NCI-H128 (cell line): Measurements from ENCODE around the gene TPR.
A peak's percentile ranks its signal among the peaks of the same experiment; 100 is the strongest.
"Not testable (repeated sequence)": the region's sequence is repeated elsewhere in the genome, so short reads cannot be mapped to it uniquely, and the experiment has no call there.

Experiments used
- DNase-seq: peaks from one replicate; lab custom pipeline; 2025; ENCODE audit not compliant: unreplicated experiment; lab: John Stamatoyannopoulos, UW

TPR gene

DNA sequence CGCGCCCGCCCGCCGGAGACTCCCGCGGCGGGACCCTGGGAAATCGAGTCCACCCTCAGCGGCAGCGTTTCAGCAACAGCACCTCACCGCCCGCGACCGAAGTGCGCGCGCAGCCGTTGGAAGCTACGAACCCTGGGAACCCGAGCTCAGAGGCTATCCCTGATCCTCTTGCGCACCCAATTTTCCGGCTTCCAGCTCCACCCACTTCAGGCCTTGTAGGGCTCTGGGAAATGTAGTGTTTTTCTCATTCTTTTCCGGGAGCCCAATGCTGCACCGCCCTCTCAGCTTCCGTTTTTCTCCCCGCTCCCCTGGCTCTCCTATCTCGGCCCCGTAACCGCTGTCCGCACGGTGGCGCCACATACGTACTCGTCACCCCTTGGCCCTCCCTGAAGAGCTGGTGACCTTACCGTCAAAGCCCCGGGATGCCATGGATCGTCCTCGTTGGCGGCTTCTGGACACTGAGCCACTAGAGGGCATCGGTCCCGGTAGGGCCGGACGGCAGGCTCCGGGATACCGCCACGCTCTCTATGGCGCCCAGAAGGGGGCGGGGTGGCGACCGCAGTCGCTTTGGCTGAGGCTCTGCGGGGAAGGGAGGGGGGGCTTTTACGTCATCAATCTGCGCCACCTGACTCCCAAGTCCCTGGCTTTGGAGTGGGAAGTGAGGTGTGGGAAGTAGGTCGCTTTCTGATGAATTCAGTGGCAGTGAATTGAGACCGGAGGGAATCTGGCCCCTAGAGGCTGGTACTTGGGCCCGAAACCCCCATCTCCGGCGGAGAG lies at the start of gene TPR, which contains the start of gene ODR4:
TSS of gene TPR (minus strand) at position 102 of the 777 bp plus-strand sequence. CDS start 225 bp downstream, outside the sequence.
TSS of gene ODR4 (plus strand) at position 687 of the 777 bp plus-strand sequence. CDS start 3,948 bp downstream, outside the sequence.
- peak; percentile 99 for DNase-seq

DNA sequence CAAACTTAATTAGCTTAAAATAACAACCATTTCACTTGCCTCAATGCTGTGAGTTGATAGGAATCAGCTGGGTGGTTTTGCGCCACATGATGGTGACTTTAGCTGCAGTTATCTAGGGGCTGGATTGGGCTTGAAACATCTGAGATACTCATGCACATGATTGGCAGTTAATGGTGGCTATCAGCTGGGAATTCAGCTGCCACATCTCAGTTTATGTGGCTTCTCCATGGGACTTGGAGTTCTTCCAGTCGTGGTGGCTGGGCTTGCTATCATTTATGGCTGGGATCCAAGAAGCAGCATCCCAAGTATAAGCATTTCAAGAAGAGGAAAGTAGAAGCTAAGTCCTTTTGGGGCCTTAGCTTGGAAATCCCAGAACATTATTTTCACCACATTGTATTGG lies 49.5 kb upstream of the TPR start:
- no peak for DNase-seq

DNA sequence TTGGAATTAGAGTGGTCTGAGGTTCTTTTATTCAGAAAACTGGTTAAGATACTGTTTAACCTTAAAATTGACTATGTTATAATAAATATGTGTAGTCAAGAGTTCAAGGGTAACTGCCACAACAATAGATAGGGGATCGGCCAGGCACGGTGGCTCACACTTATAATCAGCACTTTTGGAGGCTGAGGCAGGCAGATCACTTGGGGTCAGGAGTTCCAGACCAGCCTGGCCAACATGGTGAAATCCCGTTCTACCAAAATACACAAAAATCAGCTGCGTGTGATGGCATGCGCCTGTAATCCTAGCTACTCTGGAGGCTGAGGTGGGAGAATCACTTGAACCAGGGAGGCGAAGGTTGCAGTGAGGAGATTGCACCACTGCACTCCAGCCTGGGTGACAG lies 46.4 kb upstream of the TPR start:
- DNase-seq: no peak

DNA sequence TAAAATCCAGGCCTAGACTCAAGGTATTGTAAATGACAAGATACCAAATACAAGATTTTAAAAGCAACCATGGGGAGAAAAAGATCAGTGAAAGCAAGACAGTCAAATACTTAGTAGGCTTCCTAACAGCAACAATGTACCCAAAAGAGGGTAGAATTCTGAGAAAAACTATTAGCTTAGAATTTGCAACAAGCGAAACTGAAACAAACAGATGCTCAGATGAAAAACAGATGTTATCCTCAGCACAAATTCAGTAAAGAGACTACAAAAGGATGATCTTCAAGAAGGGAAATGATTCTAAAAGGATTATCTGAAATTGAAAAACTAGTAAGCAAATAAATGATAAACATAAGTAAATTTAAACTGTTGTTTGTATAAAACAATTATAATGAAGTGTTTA lies 45.9 kb upstream of the TPR start:
- DNase-seq: no peak

DNA sequence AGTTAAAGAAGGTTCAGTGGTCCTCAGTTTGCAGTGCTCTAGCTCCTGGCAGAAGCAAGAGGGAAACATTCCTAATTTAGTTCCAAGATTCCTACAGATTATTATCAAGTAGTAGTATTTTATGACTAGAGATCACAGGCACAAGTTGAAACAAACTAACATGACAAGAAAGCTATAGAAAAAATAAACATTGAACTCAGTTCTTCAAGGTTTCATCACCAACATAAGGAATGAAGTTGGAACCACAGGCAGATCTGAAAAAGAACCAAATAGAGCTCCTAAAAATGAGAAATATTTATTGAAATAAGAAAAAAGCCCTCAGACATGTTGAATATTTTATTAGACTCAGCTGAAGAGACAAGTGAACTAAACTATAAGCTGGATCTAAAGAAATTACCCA lies 45.3 kb upstream of the TPR start:
- DNase-seq: no peak

DNA sequence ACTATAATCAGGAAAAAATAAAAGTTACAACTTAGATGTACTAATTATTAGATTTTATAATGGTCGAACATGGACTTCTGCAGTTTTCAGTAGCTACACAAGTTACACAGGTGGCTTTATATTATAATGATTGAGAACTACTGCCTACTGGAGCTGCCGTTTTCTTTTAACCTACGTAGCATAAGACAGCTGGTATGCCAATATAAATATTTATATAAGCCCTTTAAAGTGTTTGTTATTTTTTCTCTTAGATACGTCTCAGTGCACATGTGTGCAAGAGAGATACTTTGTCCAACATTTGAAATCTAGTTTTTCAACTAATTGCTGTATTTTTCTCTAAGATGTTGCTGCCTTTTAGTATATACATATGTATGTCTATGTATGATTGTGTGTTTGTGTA lies 43.5 kb upstream of the TPR start:
- no peak for DNase-seq

DNA sequence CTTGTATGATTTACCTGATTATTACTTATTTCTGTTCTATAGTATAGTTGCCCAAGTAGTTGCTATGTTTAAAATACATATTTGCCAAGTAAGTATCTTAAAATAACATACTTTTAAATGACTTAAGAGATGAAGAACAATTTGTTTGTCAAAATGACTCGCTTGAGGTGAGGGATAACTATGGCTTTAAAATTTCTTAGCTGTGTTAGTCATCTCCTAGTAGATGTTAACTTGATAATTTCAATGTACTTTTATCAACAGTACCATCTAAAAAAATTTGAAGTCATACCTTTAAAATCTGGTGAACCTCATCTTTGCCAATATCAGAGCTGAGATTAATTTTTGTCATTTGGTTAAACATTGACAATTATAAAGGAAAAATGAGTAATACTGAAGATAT lies 38.3 kb upstream of the TPR start:
- DNase-seq: no peak

DNA sequence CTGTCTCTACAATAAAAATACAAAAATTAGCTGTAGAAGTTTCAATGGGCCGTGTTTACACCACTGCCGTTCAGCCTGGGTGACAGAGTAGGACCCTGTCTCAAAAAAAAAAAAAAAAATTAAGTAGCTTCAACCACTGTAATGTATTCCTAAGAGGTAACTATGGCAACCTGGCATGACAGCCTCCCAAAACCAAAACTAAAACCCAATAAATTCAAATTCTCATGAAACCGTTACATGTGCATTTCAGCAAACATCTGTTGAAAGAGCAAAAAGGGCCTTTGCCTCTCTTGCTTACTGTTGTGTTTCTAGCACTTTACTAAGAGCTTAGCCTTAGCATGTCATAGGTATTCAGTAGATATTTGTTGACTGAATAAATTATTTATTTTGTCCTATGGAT lies 34.0 kb upstream of the TPR start:
- DNase-seq: no peak

DNA sequence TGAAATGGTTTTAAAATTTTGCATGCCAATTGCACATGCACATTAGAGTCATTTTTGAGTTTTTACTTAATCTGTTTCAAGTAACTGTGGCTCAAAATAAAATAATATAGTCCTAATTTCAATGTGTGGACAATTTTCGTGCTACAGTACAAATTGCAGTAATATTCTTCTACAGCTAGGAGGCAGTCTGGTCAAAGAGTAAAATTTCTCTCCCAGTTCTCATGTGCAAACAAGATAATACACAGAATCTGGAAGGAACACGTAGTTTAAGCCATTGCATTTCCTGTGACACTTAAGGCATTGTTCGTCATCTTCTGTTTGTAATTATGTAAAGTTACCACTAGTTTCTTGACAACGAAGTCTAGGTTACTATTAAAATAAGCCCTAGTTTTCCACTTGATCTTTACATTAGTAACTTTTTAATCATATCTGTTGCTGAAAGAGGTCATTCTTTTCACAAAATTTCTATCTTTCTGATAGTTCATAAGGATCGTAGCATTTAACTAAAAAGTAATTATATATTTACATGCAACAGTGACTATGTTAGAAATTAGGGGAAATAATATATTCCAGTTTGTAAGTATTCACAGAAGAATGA lies 29.5 kb upstream of the TPR start:
- DNase-seq: no peak

DNA sequence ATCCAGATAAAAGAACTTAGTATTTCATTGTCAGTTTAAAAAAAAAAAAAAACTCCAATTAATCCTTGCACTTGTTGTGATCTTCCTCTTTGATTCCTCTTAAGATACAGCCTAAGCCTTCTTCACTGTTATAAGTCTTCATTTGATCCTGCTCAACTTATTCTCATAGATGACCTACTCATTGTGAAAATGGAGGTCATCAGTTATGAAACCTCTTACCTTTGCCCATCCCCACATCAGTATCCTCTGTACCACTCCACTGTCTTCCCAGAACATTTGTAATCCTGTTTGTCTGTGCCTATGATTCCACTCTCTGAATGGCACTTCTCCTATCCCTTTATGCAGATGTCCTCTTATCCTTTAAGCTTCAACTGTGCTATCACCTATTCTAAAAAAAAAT lies 28.6 kb upstream of the TPR start:
- DNase-seq: no peak

DNA sequence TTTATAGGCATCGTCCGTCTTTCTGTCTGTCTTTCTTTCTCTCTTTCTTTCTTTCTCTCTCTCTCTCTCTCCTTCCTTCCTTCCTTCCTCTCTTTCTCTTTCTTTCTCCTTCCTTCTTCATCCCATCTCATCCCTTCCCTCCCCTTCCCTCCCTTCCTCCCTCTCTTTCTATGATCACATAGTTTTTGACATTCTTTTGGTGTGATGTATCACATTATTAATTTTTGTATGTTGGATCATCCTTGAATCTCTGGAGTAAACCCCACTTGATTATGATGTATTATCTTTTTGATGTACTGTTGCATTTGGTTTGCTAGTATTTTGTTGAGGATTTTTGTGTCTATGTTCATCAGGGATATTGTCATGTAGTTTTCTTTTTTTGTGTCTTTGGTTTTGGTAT lies 26.4 kb upstream of the TPR start:
- not testable (repeated sequence) for DNase-seq

DNA sequence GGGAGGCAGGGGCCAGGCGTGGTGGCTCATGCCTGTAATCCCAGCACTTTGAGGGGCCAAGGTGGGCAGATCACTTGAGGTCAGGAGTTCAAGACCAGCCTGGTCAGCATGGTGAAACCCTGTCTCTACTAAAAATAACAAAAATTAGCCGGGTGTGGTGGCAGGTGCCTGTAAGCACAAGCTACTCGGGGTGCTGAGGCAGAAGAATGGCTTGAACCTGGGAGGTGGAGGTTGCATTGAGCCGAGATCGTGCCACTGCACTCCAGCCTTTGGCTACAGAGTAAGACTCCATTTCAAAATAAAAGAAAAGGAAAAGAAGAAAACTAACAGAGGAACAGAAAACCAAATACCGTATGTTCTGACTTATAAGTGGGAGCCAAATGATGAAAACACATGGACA lies 17.7 kb upstream of the TPR start:
- not testable (repeated sequence) for DNase-seq

DNA sequence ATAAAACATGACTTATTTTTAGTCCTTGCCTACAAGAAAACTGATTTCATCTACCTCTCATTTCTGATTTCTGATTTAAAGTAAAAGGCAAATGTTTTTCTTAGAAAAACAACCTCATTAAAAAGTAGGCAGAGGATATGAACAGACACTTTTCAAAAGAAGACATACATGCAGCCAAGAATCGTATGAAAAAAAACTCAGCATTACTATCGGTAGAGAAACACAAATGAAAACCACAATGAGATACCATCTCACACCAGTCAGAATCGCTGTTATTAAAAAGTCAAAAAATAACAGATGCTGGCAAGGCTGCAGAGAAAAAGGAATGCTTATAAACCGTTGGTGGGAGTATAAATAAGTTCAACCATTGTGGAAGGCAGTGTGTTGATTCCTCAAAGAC lies 16.8 kb upstream of the TPR start:
- no peak for DNase-seq

DNA sequence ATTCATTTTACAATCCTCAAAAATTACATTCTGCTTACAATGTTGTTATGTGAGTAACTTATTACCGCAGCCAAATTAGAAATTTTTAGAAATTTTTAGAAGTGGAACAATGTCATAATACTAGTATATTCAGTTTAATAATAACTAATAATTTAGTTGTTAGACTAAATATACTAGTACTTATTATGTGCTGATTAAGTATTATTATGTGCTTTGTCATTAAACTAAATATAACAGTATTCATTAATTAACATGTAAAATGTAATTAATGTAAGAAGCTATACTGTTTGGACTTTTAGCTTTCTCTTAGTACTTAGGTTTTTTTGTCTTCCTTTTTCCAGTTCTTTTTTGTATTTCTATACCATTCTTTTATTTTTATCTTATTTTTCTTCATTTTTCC lies 15.9 kb upstream of the TPR start:
- no peak for DNase-seq

DNA sequence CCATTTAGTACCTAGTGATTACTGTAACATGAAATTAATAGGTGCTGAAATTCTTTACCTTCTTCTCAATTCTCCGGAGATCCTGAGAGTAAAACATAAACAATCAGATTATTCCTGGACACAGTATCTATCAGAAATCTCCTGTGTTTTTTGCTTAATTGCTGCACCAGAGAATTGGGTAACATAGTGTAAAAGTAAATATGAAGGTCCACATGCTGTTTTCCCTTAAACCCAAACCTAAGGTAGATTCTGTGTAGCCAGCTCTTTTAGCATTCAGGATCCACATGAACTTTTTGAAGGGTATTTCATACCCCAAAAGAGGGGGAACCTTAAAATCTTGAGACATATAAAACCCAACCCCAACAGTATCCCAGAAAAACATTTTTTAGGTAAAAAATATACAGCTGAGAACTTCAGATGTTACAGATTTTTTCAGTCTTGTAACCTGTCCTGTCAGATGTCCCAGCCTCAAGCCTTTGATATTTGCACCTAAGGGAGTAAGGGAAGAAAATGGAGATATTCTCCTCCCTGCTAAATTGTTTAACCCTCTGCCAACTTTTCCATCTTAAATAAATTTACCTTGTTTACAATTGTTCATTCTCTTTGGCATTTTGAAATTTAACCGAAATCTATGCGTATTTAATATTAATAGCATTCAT lies 11.8 kb upstream of the TPR start:
- DNase-seq: no peak

DNA sequence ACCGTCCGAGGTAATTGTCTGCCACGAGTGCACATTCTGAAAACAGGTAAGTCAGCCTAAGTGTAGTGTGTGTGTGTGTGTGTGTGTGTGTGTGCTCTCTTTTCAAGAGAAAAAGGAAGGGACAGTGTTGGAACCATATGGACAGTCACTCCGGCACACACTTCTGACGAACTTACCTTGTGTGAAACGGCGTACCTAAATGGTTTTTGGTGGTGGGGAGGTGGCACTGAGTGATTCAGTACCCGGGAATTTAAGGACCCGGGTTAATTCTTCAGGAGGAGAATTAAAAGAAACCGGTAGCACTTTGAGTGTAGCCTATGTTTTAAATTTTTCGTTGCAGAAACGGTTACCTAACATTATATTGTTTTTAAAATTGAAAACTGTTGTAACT lies 871 bp upstream of the TPR start:
- no peak for DNase-seq

DNA sequence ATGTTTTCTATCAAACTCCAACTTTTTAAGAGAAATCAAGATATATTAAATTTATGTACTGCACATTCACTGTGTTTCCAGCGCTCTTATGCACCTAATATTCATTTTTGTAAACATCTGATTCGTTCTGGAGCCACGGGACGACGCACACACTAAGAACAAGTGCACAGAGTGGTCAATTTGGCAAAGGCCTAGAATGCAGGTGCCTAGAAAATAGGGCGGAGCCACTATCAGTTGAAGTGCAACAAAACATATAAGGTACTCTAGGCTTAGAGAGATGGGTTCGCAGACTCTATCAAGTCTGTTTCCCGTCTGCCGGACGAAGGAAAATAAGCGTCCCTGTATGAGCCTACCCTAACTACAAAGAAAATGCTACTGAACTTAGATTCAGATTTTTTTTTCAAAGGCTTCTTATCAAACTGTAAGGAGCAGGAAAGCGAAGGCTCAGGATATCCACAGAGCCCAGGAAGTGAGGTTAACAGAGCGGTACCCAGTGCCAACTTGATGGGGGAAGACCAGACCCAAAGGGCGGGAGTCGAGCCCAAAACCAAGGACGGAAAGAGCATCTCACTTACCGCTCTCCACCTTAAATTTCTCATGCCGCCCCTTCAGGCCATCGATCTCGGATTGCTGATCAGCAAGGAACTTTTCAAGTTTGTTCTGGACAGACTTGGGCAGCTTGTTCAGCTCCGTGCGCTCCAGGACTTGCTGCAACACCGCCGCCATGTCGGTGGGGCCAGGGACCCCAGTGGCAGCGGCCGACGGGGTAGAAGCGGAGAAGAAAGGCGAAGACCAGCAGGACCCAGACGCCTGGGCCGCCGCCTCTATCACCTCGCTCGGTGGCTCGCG lies 526 bp downstream of the TPR start:
- peak; percentile 65 for DNase-seq

DNA sequence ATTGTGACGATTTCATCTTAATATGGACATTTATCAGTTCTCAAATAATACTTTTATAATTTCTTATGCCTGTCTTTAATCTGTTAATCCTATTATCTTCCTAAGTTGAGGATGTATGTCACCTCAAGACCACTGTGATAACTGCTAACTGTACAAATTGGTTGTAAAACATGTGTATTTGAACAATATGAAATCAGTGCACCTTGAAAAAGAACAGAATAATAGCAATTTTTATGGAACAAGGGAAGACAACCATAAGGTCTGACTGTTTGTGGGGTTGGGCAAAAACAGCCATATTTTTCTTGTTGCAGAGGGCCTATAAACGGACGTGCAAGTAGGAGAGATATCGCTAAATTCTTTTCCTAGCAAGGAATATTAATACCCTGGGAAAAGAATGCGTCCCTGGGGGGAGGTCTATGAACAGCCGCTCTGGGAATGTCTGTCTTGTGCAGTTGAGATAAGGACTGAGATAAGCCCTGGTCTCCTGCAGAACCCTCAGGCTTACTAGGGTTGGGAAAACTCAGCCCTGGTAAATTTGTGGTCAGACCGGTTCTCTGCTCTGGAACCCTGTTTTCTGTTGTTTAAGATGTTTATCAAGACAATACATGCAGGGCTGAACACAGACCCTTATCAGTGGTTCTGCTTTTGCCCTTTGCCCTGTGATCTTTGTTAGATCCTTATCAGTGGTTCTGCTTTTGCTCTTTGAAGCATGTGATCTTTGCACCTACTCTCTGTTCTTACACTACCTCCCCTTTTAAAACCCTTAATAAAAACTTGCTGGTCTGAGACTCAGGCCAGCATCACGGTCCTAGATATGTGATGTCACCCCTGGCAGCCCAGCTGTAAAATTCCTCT lies 27.0 kb downstream of the TPR start:
- DNase-seq: not testable (repeated sequence)

DNA sequence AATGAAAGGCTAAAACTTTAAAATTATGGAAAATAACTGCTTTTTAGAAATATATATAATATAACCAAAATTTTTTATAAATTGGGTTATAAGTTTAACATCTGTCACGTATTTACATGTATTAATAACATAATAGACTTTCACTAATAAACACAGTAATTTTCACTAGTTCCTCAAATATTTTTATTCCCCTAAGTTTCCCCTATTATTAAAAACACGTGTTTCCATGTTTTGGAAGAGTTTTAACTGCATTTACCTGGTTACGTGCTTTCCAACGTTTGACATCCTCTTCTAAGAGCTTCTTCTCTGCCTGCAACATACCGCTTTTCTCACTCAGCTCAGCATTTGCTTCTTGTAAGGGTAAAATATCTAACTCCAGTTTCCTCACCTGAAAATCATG lies 34.3 kb downstream of the TPR start:
- DNase-seq: no peak

DNA sequence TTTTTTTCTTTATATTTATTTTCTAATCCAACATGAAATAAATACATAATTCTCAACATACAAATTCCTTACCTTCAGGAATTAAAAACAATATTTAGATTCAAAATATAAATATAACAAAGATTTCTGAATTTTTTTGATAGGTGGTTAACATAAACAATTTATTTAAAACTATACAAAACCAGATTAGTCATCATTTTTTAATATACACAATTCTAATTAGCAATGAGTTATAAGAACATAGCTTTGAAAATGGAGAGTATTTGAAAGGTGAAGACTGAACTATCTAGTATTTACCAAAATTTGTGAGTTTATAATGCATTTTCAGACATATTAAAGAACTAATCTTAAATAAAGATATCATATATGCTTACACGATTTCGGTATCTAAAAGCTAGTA lies 37.5 kb downstream of the TPR start:
- DNase-seq: no peak
